Ishikawa (cell line): ENCODE measurements around the gene SPRTN.

Experiments used
- CEBPB ChIP-seq: IDR thresholded peaks from 2 replicates; pipeline ENCODE4 v1.6.1; 2012
- CREB1 ChIP-seq: IDR thresholded peaks from 2 replicates; pipeline ENCODE4 v1.6.1; 2012; ENCODE audit warnings: low read depth
- EGR1 ChIP-seq: IDR thresholded peaks from 2 replicates; pipeline ENCODE4 v1.6.1; 2012
- EP300 ChIP-seq: IDR thresholded peaks from 2 replicates; pipeline ENCODE4 v1.6.1; 2012; ENCODE audit warnings: borderline replicate concordance
- FOXM1 ChIP-seq: IDR thresholded peaks from 2 replicates; pipeline ENCODE4 v1.6.1; 2012; ENCODE audit warnings: low read depth, borderline replicate concordance
- MAX ChIP-seq: IDR thresholded peaks from 2 replicates; pipeline ENCODE4 v1.6.1; 2012
- NFIC ChIP-seq: IDR thresholded peaks from 2 replicates; pipeline ENCODE4 v1.6.1; 2012
- RAD21 ChIP-seq: IDR thresholded peaks from 2 replicates; pipeline ENCODE4 v1.6.1; 2012; ENCODE audit warnings: low read depth
- REST ChIP-seq: IDR thresholded peaks from 2 replicates; pipeline ENCODE4 v1.6.1; 2012; ENCODE audit warnings: low read depth, mild to moderate bottlenecking
- TAF1 ChIP-seq: IDR thresholded peaks from 2 replicates; pipeline ENCODE4 v1.6.1; 2012; ENCODE audit warnings: low read depth, mild to moderate bottlenecking
- TCF12 ChIP-seq: IDR thresholded peaks from 2 replicates; pipeline ENCODE4 v1.6.1; 2012; ENCODE audit warnings: low read depth
- TEAD4 ChIP-seq: IDR thresholded peaks from 2 replicates; pipeline ENCODE4 v1.6.1; 2012
- USF1 ChIP-seq: IDR thresholded peaks from 2 replicates; pipeline ENCODE4 v1.6.1; 2012
- YY1 ChIP-seq: IDR thresholded peaks from 2 replicates; pipeline ENCODE4 v1.6.1; 2012; ENCODE audit warnings: low read depth
- ZBTB7A ChIP-seq: IDR thresholded peaks from 2 replicates; pipeline ENCODE4 v1.6.1; 2012; ENCODE audit warnings: low read depth

The SPRTN gene

GRCh38 chr1:231393668-231394067, 55.6 kb downstream of the SPRTN start:
- no peak for TF ChIP-seq RAD21
- no peak for TF ChIP-seq ZBTB7A
- TF ChIP-seq EGR1: no peak
- TF ChIP-seq CEBPB: no peak
- no peak for TF ChIP-seq FOXM1
- TF ChIP-seq TEAD4: no peak

- no peak for TF ChIP-seq EGR1
- TF ChIP-seq MAX: no peak
- 0 out of 2 replicates have a peak, but pooled peaks have one; percentile 26 for TF ChIP-seq TEAD4
- 0 out of 2 replicates have a peak, but pooled peaks have one; percentile 16 for TF ChIP-seq TCF12
- TF ChIP-seq REST: no peak
- TF ChIP-seq CREB1: peak; percentile 70
Measured at GRCh38 chr1:231395076-231395997, 57.2 kb downstream of the SPRTN start.

GRCh38 chr1:231395998-231396390, 57.9 kb downstream of the SPRTN start:
- TF ChIP-seq REST: no peak
- no peak for TF ChIP-seq EP300
- TF ChIP-seq USF1: no peak
- no peak for TF ChIP-seq TAF1
- no peak for TF ChIP-seq NFIC
- no peak for TF ChIP-seq CEBPB
- no peak for TF ChIP-seq RAD21
- TF ChIP-seq YY1: no peak
- no peak for TF ChIP-seq TCF12
- no peak for TF ChIP-seq TEAD4
- TF ChIP-seq FOXM1: no peak
- no peak for TF ChIP-seq CREB1
- TF ChIP-seq MAX: no peak

GRCh38 chr1:231396643-231397042, 58.5 kb downstream of the SPRTN start:
- TF ChIP-seq MAX (no peak), REST (no peak), RAD21 (no peak), CREB1 (no peak), TAF1 (no peak), TEAD4 (no peak), CEBPB (no peak), YY1 (no peak), FOXM1 (no peak), EP300 (no peak), EGR1 (no peak), USF1 (no peak), ZBTB7A (no peak), TCF12 (no peak), NFIC (no peak)
